PC-3 (cell line): Measurements from ENCODE around the gene CENPO.

Experiments used
- CTCF ChIP-seq: fragments of 300-600 bp; sonication (generic); conservative IDR thresholded peaks from 2 replicates; pipeline ENCODE4 v1.5.1; 2017; ENCODE audit warnings: antibody characterized with exemption, low read depth, mild to moderate bottlenecking, low read length
- EZH2 ChIP-seq: fragments of 300-600 bp; sonication (generic); IDR thresholded peaks from one replicate; pipeline ENCODE4 v1.6.1; 2017; ENCODE audit warnings: antibody characterized with exemption, mild to moderate bottlenecking, low read length; ENCODE audit not compliant: unreplicated experiment

DNA sequence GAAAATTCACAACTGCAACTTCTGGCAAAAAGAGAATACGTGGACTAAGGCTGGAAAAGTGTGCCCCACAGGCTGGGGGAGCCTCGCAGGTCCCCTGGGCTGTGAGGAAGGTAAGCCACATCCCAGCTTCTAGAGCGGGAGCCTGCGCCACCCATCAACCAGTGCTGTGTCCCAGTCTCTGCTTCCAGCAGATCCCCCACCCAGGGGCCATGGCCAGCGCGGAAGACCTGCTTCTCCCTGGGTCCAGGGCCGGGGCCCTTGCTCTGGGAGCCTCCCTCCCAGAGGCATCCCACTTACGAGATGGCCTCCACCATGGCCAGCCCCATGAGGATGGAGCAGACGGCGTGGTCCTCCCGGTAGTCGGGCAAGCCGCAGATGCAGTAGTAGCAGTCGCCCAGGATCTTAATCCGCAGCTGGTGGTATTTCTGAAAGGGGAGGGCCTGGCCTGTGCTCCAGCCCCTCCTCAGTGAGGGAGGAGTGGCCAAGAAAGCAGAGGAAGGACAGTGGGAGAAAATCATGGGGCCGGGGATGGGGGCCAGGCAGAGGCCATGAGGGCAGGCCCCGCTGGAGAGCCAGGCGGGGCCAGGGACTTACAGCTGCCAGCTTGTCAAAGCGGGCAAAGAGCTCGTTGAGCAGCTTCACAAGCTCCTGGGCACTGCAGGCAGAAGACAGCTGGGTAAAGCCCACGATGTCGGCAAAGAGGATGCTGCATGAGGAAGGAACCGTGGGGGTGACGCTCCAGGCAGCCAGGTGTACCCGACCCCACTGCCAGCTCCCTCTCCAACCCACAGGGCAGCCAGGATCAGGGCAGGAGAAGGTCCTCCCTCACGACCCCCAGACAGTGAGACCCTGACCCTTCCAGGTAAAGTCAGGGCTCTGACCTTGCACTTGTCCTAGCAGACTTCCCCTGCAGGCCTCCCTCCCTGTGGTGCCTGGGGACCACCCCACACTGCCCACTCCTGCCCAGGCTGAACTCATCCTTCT lies 48.0 kb downstream of the CENPO start:
- TF ChIP-seq EZH2: no peak
- no peak for TF ChIP-seq CTCF
